Cardiac atrium fibroblast (primary cell): ENCODE data around the gene RPA4. TPM values are rescaled to one million over a fixed set of nuclear protein-coding genes. Genes with fewer than 3 reads are reported as not detected.

Experiments used
- total RNA-seq: library from RNA; depleted of rRNA; stranded (reverse); fragments of >200 nt; gene quantifications from 2 replicates; pipeline ENCODE4 v1.2.3, GENCODE V29; 2015

The RPA4 gene, protein sequence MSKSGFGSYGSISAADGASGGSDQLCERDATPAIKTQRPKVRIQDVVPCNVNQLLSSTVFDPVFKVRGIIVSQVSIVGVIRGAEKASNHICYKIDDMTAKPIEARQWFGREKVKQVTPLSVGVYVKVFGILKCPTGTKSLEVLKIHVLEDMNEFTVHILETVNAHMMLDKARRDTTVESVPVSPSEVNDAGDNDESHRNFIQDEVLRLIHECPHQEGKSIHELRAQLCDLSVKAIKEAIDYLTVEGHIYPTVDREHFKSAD
- 0.18 TPM in 1 of 2 replicates, not detected in the other for total RNA-seq

DNA sequence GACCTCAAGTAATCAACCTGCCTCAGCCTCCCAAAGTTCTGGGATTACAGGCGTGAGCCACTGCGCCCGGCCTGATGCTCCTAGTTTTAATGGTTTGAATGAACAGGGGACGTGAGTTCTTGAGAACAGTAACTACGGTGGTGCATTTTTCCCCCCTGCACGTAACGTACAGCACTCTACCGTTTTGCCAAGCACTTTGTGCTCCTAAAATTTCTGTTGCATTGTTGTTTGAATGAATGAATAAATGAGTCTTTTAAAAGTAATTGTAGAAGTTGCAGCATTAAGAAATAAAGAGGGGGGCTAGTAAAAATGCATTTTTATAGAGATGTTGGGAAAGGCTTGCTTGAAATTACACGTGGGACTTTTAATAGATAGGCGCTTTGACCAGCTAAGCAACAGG lies at the start of gene RPA4:
TSS of gene RPA4 (plus strand) at position 301 of the 400 bp plus-strand sequence. CDS start 403 bp downstream, outside the sequence.

Other genes starting within 250 kb of the RPA4 start
- 16.7 and 18.1 TPM in 2 replicates for gene DIAPH2, start 199.1 kb upstream of the RPA4 start, total RNA-seq